22Rv1 (cell line): ENCODE data around the gene NCOR2.

Experiments used
- CTCF ChIP-seq: fragments of 450-650 bp; IDR thresholded peaks from 2 replicates; pipeline ENCODE4 v1.5.1; 2017; ENCODE audit warnings: mild to moderate bottlenecking
- ZFX ChIP-seq: fragments of 450-650 bp; IDR thresholded peaks from 2 replicates; pipeline ENCODE4 v1.6.1; 2017; ENCODE audit warnings: antibody characterized with exemption, borderline replicate concordance

GRCh38 chr12:124583854-124584253 lies 16.4 kb upstream of the NCOR2 start:
- TF ChIP-seq CTCF (no peak), ZFX (no peak)
